A549 (cell line): ENCODE results near the gene PRXL2B.

ENCODE experiments used
- BHLHE40 ChIP-seq: IDR thresholded peaks from 2 replicates; pipeline ENCODE4 v1.6.1; 2012; ENCODE audit warnings: low read depth, low read length, inconsistent platforms
- CHD4 ChIP-seq: fragments of 200-600 bp; sonication (generic); IDR thresholded peaks from 2 replicates; pipeline ENCODE4 v1.6.1; 2016; ENCODE audit warnings: antibody characterized with exemption, mild to moderate bottlenecking, borderline replicate concordance
- CTCF ChIP-seq: fragments of >200 bp; sonication (Bioruptor Twin); formaldehyde crosslinking; IDR thresholded peaks from 3 replicates; pipeline ENCODE4 v1.5.1; 2016
- FOSL2 ChIP-seq, 2 experiments: fragments of 450-650 bp in 1 of 2; fragments of >200 bp in 1 of 2; sonication (Bioruptor Twin) in 1 of 2; formaldehyde crosslinking; IDR thresholded peaks; 2 replicates each; pipeline versions ENCODE4 v1.5.0 to v1.6.1; 2016 to 2020; ENCODE audit warnings: mild to moderate bottlenecking in 1 of 2, moderate library complexity in 1 of 2
- HDAC2 ChIP-seq: fragments of 200-600 bp; sonication (generic); IDR thresholded peaks from 2 replicates; pipeline ENCODE4 v1.6.1; 2016
- HMGXB4 ChIP-seq: fragments of 250-450 bp; sonication (Bioruptor Pico); IDR thresholded peaks from 2 replicates; pipeline ENCODE4 v1.5.0; 2021; ENCODE audit warnings: mild to moderate bottlenecking, moderate library complexity, borderline replicate concordance
- MYC ChIP-seq: IDR thresholded peaks from 2 replicates; pipeline ENCODE4 v1.6.1; 2012; ENCODE audit warnings: mild to moderate bottlenecking, inconsistent platforms, low read length, improper control_type of control experiment, borderline replicate concordance
- POLR2A ChIP-seq: IDR thresholded peaks from 2 replicates; pipeline ENCODE4 v1.6.1; 2012; ENCODE audit warnings: mild to moderate bottlenecking, low read length
- RARB ChIP-seq: fragments of 250-450 bp; sonication (Bioruptor Pico); IDR thresholded peaks from 2 replicates; pipeline ENCODE4 v1.8.0; 2021; ENCODE audit warnings: mild to moderate bottlenecking, moderate library complexity
- REST ChIP-seq: fragments of 200-600 bp; sonication (generic); IDR thresholded peaks from 2 replicates; pipeline ENCODE4 v1.6.1; 2016; ENCODE audit warnings: antibody characterized with exemption, mild to moderate bottlenecking, moderate library complexity
- SMC3 ChIP-seq: fragments of >200 bp; sonication (Bioruptor Twin); formaldehyde crosslinking; IDR thresholded peaks from 3 replicates; pipeline ENCODE4 v1.6.1; 2018; ENCODE audit warnings: inconsistent platforms
- SREBF2 ChIP-seq: fragments of 450-650 bp; IDR thresholded peaks from 2 replicates; pipeline ENCODE4 v1.6.1; 2014; ENCODE audit warnings: mild to moderate bottlenecking, moderate library complexity

GRCh38 chr1:2538872-2539271, 47.7 kb upstream of the PRXL2B start:
- no peak for TF ChIP-seq CTCF
- no peak for TF ChIP-seq BHLHE40
- TF ChIP-seq RARB, result no peak
- TF ChIP-seq HMGXB4 (CRISPR knock-in tag), result no peak
- TF ChIP-seq REST, result no peak
- TF ChIP-seq SREBF2, result no peak
- TF ChIP-seq MYC, result no peak
- TF ChIP-seq FOSL2 (IDR thresholded peaks at IDR 0.05), result no peak
- no peak for TF ChIP-seq FOSL2 (CRISPR knock-in tag; IDR thresholded peaks at IDR 0.05)
- no peak for TF ChIP-seq POLR2A
- no peak for TF ChIP-seq CHD4
- no peak for TF ChIP-seq SMC3
- TF ChIP-seq HDAC2, result no peak
